Colon (tissue), 2 donors: ENCODE results near the gene TTBK2.
"Not testable (repeated sequence)": the region's sequence is repeated elsewhere in the genome, so short reads cannot be mapped to it uniquely, and the experiment has no call there.

Source experiments
- FAIRE-seq: peaks from 2 replicates; lab custom pipeline; 2012; peaks lifted over from hg19 to GRCh38; lab: Jason Lieb, UNC
- donor health status: control.
- donor health status: control.

The TTBK2 gene

GRCh38 chr15:42825599-42825998 is 95.0 kb downstream of the TTBK2 start:
- FAIRE-seq: no peak

DNA sequence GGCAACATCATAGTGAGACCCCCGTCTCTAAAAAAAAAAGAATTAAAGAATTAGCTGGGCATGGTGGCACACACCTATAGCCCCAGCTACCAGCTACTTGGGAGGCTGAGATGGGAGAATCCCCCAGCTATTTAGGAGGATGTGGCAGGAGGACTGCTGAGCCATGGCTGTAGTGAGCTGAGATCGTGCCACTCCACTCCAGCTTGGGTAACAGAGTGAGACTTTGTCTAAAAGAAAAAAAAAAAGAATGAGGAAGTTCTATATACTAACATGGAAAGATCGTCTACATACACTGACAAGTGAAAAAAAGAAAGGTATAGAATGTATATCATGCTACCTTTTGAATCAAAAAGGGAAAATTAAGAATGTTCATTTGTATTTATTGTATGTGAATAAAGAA is 99.8 kb downstream of the TTBK2 start:
- no peak for FAIRE-seq

- no peak for FAIRE-seq
These were observed 100.8 kb downstream of the TTBK2 start for GRCh38 chr15:42819786-42820185.

DNA sequence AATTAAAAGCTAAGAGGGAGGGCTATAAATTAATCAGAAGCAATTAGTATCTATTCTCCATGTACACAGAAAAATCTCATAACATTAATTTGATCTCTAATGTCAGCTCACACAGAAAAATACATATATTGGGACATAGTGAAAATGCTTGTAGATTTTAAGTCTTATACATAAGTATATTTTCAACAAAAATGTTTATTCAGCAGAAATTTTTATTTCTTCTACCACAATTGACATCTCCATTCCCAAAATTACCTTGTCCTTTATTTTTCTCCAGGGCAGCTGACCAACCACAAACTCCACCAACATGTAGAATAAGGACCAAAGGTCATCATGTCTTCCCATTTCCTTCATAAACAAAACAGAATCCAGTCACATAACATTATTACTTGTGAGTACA is 109.1 kb downstream of the TTBK2 start:
- FAIRE-seq: no peak

- FAIRE-seq: no peak
These were observed 111.7 kb downstream of the TTBK2 start for GRCh38 chr15:42808913-42809312.

GRCh38 chr15:42805266-42805665 is 115.3 kb downstream of the TTBK2 start:
- FAIRE-seq: no peak

DNA sequence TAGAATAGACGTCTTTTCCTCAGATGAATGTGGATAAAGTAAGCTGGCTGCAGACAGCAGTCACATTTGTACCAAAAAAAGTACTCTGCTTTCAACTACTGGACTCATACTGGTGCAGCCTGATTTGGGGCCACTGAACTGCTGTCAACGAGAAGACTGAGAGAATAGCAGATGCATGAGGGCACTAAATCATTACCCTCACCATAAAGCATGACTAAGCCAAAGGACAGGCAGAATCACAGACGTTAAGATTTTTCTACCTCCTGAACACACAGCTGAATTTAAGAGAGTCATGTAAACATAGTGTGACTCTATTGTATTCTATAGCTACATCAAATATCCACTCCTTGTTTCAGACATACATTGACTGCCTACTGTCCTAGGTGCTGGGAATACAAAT is 115.8 kb downstream of the TTBK2 start:
- FAIRE-seq: no peak

- FAIRE-seq: no peak
These were observed 117.1 kb downstream of the TTBK2 start for GRCh38 chr15:42803436-42803835.

- no peak for FAIRE-seq
These were observed 118.4 kb downstream of the TTBK2 start for GRCh38 chr15:42802168-42802567.

- no peak for FAIRE-seq
These were observed 119.7 kb downstream of the TTBK2 start for GRCh38 chr15:42800731-42801474.

- no peak for FAIRE-seq
These were observed 121.8 kb downstream of the TTBK2 start for GRCh38 chr15:42798802-42799201.

DNA sequence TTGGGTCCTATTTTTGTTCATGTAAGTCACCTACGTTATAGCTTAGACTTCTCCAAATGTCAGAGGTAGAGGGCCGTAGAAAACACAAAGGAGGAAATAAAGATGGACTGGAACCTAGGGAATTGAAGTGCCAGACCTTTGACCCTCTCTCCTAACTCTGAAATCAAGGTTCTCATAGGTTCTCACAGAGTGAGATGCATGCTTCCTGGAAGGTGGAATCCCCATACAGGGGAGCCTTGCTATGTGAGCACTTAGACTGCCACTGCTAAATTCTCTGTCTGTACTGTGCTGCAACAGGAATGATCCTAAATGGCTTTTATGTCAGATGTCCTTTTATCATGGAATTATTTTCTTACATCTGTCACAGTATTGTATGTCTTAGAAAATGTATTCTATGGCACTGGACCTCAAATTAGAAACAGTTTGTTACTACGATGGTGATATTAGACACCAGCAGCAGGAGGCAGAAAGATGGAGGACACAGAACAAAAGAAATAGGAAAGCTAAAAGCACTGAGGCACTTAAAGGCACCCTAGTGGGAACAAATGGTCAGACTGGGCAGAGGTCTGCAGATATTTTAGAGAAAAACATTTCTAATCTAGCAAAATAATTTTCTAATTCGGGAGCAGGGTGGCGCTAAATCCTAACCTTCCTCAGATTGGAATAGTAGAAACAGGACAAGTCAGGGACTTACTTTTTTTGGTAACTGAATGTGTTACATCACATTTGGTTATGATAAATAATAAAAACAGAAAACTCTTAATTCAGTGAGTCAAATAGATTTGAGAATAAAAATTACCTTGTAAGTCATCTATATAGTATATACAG is 123.4 kb downstream of the TTBK2 start:
- no peak for FAIRE-seq

DNA sequence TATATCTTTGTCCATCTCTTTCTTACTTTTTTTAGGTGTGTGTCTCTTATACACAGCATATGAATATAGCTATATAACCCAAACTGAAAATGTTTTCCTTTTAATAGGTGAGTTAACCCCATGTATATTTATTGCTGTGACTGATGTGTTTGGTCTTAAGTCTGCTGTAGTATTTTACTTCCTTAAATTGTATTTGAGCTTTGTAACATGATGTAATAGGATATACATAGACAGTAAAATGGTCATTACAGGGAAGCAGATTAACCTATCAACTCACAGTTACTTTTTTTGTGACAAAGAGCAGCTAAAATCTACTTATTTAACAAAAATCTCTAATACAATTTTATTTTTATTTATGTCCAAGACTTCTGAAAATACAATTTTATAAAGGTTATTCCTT is 131.9 kb downstream of the TTBK2 start:
- FAIRE-seq: peak; percentile 33

DNA sequence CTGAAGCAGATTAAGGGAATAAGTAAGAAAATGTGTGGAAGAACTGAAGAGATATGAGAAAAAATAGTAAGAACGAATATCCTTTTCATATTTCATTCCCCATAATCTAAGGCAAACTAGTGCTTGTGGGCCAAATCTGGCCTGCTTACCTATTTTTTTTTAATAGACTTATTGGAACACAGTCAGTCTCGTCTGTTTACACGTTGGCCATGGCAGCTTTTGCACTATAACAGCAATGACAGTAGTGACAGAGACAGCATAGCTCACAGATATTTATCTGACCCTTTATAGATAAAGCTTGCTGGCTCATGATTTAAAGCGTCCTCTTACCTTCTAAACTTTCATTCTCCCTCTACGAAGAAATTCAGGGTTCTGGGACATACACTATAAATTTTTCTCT is 133.6 kb downstream of the TTBK2 start:
- FAIRE-seq: no peak

- FAIRE-seq: no peak
These were observed 135.0 kb downstream of the TTBK2 start for GRCh38 chr15:42785569-42785968.

GRCh38 chr15:42784705-42785104 is 135.9 kb downstream of the TTBK2 start:
- FAIRE-seq: no peak

GRCh38 chr15:42782716-42783115 is 137.9 kb downstream of the TTBK2 start:
- no peak for FAIRE-seq

DNA sequence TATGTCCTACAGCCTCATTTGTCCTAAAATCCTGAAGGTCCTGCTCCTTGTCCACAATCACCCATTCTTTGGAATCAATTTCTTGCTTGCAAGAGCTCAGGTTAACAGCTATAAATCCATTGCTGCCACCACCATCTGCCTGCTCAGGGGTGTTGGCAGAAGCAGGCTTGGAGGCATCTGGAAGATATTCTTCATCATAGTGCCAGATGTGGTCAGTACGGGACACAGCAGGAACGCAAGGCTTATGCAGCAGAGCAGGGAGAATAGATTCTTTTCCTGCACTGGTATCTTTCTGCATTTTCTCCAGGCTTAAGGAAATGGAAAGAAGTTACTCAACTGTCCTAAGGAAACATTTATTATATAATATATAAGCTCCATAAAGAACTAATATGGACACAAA is 145.2 kb downstream of the TTBK2 start:
- no peak for FAIRE-seq

DNA sequence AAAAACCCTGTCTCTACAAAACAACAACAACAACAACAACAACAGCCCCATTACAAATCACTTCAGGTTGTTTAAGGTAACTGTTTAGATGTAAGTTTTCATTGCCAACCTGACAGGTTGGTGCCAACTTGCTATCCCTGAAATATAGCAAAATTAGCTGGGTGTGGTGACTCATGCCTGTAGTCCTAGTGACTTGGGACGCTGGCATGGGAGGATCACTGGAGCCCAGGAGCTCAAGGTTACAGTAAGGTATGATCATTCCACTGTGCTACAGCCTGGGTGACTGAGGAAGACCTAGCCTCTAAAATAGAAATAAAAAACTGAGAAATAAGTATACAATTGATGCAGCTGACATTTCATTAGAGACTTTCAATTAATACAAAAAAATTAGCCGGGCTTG is 147.7 kb downstream of the TTBK2 start:
- no peak for FAIRE-seq

GRCh38 chr15:42772144-42772543 is 148.4 kb downstream of the TTBK2 start:
- FAIRE-seq: no peak

GRCh38 chr15:42766109-42766508 is 154.5 kb downstream of the TTBK2 start:
- FAIRE-seq: not testable (repeated sequence)

DNA sequence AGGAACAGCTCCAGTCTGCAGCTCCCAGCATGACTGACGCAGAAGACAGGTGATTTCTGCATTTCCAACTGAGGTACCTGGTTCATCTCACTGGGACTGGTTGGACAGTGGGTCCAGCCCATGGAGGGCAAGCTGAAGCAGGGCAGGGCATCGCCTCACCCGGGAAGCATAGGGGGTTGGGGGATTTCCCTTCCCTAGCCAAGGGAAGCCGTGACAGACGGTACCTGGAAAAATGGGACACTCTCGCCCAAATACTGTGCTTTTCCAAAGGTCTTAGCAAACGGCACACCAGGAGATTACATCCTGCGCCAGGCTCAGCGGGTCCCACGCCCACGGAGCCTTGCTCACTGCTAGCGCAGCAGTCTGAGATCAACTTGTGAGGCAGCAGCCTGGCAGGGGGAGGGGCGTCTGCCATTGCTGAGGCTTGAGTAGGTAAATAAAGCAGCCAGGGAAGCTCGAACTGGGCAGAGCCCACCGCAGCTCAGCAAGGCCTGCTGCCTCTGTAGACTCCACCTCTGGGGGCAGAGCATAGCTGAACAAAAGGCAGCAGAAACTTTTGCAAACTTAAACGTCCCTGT is 156.3 kb downstream of the TTBK2 start:
- not testable (repeated sequence) for FAIRE-seq

DNA sequence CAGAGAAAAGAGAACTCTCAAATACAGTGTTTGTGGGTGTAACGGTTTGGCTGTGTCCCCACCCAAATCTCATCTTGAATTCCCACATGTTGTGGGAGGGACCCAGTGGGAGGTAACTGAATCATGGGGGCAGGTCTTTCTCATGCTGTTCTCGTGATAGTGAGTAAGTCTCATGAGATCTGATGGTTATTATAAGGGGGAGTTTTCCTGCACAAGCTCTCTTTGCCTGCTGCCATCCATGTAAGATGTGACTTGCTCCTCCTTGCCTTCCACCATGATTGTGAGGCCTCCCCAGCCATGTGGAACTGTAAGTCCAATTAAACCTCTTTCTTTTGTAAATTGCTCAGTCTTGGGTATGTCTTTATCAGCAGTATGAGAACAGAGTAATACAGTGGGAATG is 158.8 kb downstream of the TTBK2 start:
- FAIRE-seq: not testable (repeated sequence)
